Stimulated activated CD4-positive, alpha-beta T cell treated with anti-CD3 and anti-CD28 coated beads, TNF-alpha, amount 100 ng/mL, for 24 hours (primary cell): ENCODE measurements around the gene PRDX4.
A peak's percentile ranks its signal among the peaks of the same experiment; 100 is the strongest.
"Not testable (repeated sequence)": the region's sequence is repeated elsewhere in the genome, so short reads cannot be mapped to it uniquely, and the experiment has no call there.

Experiments
- DNase-seq, 3 experiments: peaks; one replicate each; pipeline ENCODE4 v3.0.0-alpha.2; 2020; ENCODE audit warnings: low read depth in 3 of 3

Gene PRDX4

GRCh38 chrX:23673108-23673507 is 5.8 kb downstream of the PRDX4 start:
- no peak for DNase-seq

GRCh38 chrX:23676486-23676885 is 9.2 kb downstream of the PRDX4 start:
- not testable (repeated sequence) for DNase-seq

- DNase-seq = no peak
Measured at GRCh38 chrX:23692166-23692565, 24.9 kb downstream of the PRDX4 start.

DNA sequence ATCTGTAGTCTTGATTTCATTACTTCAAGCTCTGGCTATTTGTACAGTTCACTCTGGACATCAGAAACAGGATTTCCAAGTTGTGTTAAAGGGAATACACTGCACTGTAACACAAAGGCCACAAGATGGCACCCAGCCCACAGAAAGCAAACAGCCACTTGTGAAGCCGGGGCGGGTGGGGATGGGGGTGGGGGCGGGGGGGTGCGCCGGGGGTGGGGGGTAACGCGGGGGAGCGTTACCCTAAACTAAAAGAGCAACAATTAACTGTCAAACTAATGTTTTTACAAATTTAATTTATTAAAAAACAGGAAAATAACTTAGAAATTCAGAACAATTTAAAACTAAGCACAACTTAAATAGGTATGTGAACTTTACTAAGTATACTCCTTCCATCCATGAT is 27.3 kb downstream of the PRDX4 start:
- peak in 2 of 3 experiments; percentile 11 to 14 for DNase-seq

- DNase-seq = no peak
Measured at GRCh38 chrX:23699636-23700194, 32.4 kb downstream of the PRDX4 start.

- no peak for DNase-seq
Measured at GRCh38 chrX:23704673-23705206, 37.4 kb downstream of the PRDX4 start.

DNA sequence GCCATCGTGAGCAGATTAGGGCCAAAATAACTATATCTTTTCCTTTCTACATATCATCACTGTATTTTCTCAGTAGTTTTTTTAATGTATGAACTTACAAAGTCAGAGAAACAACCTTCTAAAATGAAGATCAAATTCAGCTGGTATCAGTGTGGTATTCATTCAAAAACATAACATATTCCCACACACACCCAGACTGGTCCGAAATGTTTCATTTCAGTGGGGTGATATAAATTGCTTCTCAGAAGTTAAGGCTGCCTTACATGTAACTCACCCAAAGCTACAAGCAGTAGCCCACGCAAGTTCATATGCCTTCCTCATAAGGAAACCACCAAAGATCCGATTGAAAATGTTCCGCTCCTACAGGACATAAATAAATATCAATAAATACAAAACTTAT is 37.9 kb downstream of the PRDX4 start:
- no peak for DNase-seq

GRCh38 chrX:23720117-23720677 is 52.9 kb downstream of the PRDX4 start:
- DNase-seq = no peak

DNA sequence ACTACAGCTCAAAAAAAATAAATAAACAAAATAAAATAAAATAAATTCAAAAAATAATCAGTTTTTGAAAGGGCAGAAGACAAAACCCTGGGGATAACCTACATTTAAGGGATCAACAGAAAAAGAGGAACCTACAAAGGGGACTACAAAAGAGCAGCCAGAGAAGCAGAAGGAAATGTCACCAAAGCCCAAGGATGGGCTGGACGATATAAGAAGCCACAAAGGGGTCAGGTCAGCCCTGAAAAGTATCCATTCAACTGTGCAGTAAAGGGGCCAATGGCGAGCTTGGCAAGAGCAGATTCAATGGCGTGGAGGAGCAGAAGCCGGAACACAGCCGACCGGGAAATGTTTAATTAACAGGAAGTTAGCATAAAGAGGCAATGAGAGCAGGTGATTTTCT is 58.9 kb downstream of the PRDX4 start:
- no peak for DNase-seq

DNA sequence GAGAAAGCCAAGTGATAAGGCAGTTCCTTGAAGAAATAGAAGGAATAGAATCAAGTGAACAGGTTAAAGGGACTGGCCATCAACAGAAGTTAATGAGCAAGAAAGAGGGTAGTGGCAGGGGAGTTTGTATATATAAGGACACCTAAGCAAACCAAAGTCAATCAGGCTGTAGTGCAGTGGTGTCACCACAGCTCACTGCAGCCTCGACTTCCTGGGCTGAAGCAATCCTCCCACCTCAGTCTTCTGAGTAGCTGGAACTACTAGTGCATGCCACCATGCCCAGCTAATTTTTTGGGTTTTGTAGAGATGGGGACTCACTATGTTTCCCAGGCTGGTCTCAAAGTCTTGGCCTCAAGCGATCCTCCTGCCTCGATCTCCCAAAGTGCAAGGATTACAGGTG is 59.9 kb downstream of the PRDX4 start:
- DNase-seq = no peak

- no peak for DNase-seq
Measured at GRCh38 chrX:23729214-23729613, 61.9 kb downstream of the PRDX4 start.

DNA sequence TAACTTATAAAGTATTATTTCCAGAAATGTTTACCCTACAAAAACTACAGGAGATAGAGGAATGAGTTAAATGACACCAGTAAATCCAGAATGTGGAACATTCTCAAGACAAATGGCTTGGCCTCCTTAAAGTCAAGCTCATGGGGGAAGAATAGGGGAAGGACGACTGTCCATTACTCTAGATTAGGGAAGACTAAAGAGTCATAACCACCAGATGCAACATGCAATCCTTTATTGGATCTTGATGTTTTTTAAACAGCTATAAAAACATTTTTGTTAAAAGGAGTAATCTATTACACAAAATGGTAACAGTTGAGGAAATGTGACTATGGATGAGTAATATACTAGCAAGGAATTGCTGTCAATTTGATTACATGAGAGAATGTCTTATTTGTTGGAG is 64.7 kb downstream of the PRDX4 start:
- DNase-seq = no peak

DNA sequence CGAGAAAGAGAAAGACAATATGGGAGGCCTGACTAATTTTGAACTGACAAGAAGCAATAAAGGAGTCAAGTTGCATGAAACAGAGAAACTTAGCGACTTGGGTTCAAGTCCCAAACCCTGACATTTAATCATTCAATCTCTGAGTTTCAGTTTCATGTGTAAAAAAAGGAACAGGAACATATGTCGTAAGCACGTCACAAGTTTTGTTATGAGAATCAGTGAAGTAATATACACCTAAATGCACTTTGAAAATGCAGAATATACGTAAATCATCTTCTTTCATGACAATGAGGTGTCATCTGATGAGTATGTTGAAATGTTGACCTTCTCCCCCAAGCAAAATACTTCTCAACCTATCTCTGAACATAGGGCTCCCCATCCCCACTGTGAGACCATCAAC is 65.4 kb downstream of the PRDX4 start:
- no peak for DNase-seq
